Gastroesophageal sphincter (tissue), 3 donors: ENCODE results near the gene TRMT61A.

Source experiments
- CTCF ChIP-seq, 4 experiments: fragments of 200-600 bp in 2 of 4; fragments of 450-650 bp in 2 of 4; sonication (generic) in 1 of 4; IDR thresholded peaks; one replicate each; pipeline ENCODE4 v1.5.1; 2017 to 2019; ENCODE audit warnings: antibody characterized with exemption in 4 of 4, mild to moderate bottlenecking in 2 of 4, moderate library complexity in 2 of 4
- EP300 ChIP-seq: sonication (generic); formaldehyde crosslinking; IDR thresholded peaks from one replicate; pipeline ENCODE4 v1.6.1; 2017; ENCODE audit warnings: antibody characterized with exemption, mild to moderate bottlenecking
- POLR2A ChIP-seq, 2 donors: fragments of 450-650 bp; IDR thresholded peaks; one replicate each; pipeline ENCODE4 v1.6.1; 2017; ENCODE audit warnings: antibody characterized with exemption in 2 of 2, mild to moderate bottlenecking in 2 of 2, moderate library complexity in 1 of 2
- POLR2AphosphoS5 ChIP-seq: sonication (generic); formaldehyde crosslinking; IDR thresholded peaks from one replicate; pipeline ENCODE4 v1.6.1; 2017; ENCODE audit warnings: antibody characterized with exemption

- no peak for TF ChIP-seq CTCF (IDR thresholded peaks at IDR 0.05)
- no peak for TF ChIP-seq POLR2A (IDR thresholded peaks at IDR 0.05)
- no peak for TF ChIP-seq EP300
- TF ChIP-seq POLR2AphosphoS5, result peak; percentile 21
Measured at GRCh38 chr14:103544388-103545218, 15.6 kb downstream of the TRMT61A start.
